ENCODE results near the gene FKBP11.

GRCh38 chr12:48917857-48918537 lies 7.3 kb downstream of the FKBP11 start:
- no peak for TF ChIP-seq CTCF (IDR thresholded peaks at IDR 0.05)
- TF ChIP-seq POLR2AphosphoS5 (IDR thresholded peaks at IDR 0.05) = no peak
- TF ChIP-seq POLR2A (IDR thresholded peaks at IDR 0.05) = no peak

Data from prostate gland (tissue), 2 donors.